ENCODE data around the gene SLC7A10.

The SLC7A10 gene

GRCh38 chr19:33250500-33250899 lies 24.9 kb upstream of the SLC7A10 start:
- H3K4me3 ChIP-seq (ENCODE audit: low read depth, low read length) = no peak overlapping the region
- DNase-seq (ENCODE audit: low read depth) = no peak
- TF ChIP-seq, protein P1, sequence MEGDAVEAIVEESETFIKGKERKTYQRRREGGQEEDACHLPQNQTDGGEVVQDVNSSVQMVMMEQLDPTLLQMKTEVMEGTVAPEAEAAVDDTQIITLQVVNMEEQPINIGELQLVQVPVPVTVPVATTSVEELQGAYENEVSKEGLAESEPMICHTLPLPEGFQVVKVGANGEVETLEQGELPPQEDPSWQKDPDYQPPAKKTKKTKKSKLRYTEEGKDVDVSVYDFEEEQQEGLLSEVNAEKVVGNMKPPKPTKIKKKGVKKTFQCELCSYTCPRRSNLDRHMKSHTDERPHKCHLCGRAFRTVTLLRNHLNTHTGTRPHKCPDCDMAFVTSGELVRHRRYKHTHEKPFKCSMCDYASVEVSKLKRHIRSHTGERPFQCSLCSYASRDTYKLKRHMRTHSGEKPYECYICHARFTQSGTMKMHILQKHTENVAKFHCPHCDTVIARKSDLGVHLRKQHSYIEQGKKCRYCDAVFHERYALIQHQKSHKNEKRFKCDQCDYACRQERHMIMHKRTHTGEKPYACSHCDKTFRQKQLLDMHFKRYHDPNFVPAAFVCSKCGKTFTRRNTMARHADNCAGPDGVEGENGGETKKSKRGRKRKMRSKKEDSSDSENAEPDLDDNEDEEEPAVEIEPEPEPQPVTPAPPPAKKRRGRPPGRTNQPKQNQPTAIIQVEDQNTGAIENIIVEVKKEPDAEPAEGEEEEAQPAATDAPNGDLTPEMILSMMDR (IDR thresholded peaks at IDR 0.05; ENCODE audit: low read depth, low read length, missing control alignments) = no peak
- in situ Hi-C loops (cut with HindIII; ENCODE audit: low sequenced_read_pairs) = no loop called here

DNA sequence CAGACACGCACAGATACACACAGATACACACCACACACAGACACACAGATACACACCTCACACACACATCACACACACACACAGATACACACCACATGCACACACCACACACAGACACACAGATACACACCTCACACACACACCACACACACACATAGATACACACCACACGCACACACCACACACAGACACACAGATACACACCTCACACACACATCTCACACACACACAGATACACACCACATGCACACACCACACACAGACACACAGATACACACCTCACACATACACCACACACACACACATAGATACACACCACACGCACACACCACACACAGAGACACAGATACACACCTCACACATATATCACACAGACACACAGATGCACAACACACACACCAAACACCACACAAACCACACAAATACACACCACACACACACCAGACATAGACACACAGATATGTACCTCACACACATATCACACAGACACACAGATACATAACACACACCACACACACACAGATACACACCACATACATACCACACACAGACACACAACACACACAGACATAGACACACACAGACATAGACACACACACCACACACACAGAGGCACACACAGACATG lies 24.2 kb upstream of the SLC7A10 start:
- in situ Hi-C loops (cut with HindIII; ENCODE audit: low sequenced_read_pairs) = loop anchor here (5.0 kb wide), 1 partner anchor 42 kb away; no protein-coding TSS in a partner anchor
- no peak for DNase-seq (ENCODE audit: low read depth)
- TF ChIP-seq, protein P1 (IDR thresholded peaks at IDR 0.05; ENCODE audit: low read depth, low read length, missing control alignments) = no peak
- H3K4me3 ChIP-seq (ENCODE audit: low read depth, low read length) = no peak overlapping the region

- TF ChIP-seq, protein P1 (IDR thresholded peaks at IDR 0.05; ENCODE audit: low read depth, low read length, missing control alignments) = no peak
- in situ Hi-C loops (cut with HindIII; ENCODE audit: low sequenced_read_pairs) = loop anchor here (5.0 kb wide), 1 partner anchor 43 kb away; no protein-coding TSS in a partner anchor
- no peak overlapping the region for H3K4me3 ChIP-seq (ENCODE audit: low read depth, low read length)
- DNase-seq (ENCODE audit: low read depth) = no peak
These were observed 23.4 kb upstream of the SLC7A10 start for GRCh38 chr19:33248954-33249613.

DNA sequence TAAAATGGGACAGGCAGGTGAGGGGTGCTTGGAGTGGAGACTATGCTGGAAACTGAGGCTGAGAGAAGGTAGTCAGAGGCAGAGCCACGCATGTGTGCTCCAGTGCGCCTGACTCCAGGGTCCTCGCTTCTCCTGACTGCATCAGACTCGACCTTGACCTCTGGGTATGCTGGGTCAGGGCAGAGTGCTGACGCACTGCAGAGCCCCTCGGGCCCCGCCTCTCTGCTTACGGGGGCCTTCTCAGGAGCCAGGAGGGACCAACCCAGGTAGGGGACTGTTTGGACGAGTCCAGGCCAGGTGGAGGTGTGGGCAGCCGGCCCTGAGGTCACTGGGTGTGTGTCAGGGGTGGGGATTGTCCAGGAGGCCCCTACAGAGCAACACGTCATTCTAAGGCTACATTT lies 22.9 kb upstream of the SLC7A10 start:
- in situ Hi-C loops (cut with HindIII; ENCODE audit: low sequenced_read_pairs) = loop anchor here (5.0 kb wide), 1 partner anchor 44 kb away; no protein-coding TSS in a partner anchor
- DNase-seq (ENCODE audit: low read depth) = no peak
- TF ChIP-seq, protein P1 (IDR thresholded peaks at IDR 0.05; ENCODE audit: low read depth, low read length, missing control alignments) = no peak
- no peak overlapping the region for H3K4me3 ChIP-seq (ENCODE audit: low read depth, low read length)

GRCh38 chr19:33248104-33248503 lies 22.5 kb upstream of the SLC7A10 start:
- in situ Hi-C loops (cut with HindIII; ENCODE audit: low sequenced_read_pairs) = loop anchor here (5.0 kb wide), 1 partner anchor 44 kb away; no protein-coding TSS in a partner anchor
- no peak overlapping the region for H3K4me3 ChIP-seq (ENCODE audit: low read depth, low read length)
- DNase-seq (ENCODE audit: low read depth) = no peak
- TF ChIP-seq, protein P1 (IDR thresholded peaks at IDR 0.05; ENCODE audit: low read depth, low read length, missing control alignments) = no peak

DNA sequence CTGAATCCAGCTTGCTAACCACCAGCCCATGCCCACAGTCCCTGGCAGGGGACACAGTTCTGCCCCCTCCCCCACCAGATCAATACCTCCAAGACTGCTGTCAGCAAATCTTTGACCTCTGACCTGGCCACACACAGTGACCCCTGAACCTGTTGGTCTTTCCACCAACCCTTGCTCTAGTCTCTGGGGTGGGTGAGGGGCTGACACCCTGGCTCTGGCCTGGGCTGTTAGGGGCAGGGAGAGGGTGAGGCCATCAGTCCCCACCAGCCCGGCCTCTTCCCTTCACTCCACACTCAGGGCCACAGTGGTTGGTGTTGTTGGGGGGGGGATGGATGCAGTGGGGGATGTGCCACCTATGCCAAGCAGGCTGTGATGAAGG lies 21.8 kb upstream of the SLC7A10 start:
- in situ Hi-C loops (cut with HindIII; ENCODE audit: low sequenced_read_pairs) = loop anchor here (5.0 kb wide), 1 partner anchor 45 kb away; no protein-coding TSS in a partner anchor
- no peak for DNase-seq (ENCODE audit: low read depth)
- no peak overlapping the region for H3K4me3 ChIP-seq (ENCODE audit: low read depth, low read length)
- TF ChIP-seq, protein P1 (IDR thresholded peaks at IDR 0.05; ENCODE audit: low read depth, low read length, missing control alignments) = no peak
